HEK293 (cell line): ENCODE results near the gene ARHGEF39.

Experiments used
- CTCF ChIA-PET: fragments of 350-600 bp; formaldehyde crosslinking; extraction: SDS; loops from one replicate; lab custom pipeline; 2021; ENCODE audit warnings: antibody characterized with exemption; lab: Yijun Ruan, JAX
- POLR2A ChIA-PET: fragments of 300-600 bp; formaldehyde crosslinking; extraction: SDS; loops from one replicate; lab custom pipeline; 2020; ENCODE audit warnings: antibody characterized with exemption, inconsistent platforms; lab: Yijun Ruan, JAX
- H3K27ac ChIP-seq: fragments of 200-500 bp; sonication (Bioruptor generic); 2 replicates; pipeline ENCODE4 v1.5.1; 2014; ENCODE audit warnings: low read depth, low read length, control low read depth, inconsistent platforms; ENCODE audit errors: extremely low read depth
- H3K36me3 ChIP-seq, 2 experiments: fragments of 200-500 bp in 1 of 2; sonication (Bioruptor generic) in 1 of 2; 1 replicate in 1 of 2; 2 replicates in 1 of 2; pipeline ENCODE4 v1.5.1; 2014 to 2017; ENCODE audit warnings: inconsistent platforms in 2 of 2, low read length in 2 of 2; ENCODE audit not compliant: control insufficient read depth in 2 of 2, insufficient read depth in 1 of 2
- H3K4me1 ChIP-seq: fragments of 200-500 bp; sonication (Bioruptor generic); 2 replicates; pipeline ENCODE4 v1.5.1; 2014; ENCODE audit warnings: mild to moderate bottlenecking, low read length, inconsistent platforms; ENCODE audit not compliant: control insufficient read depth, insufficient read depth
- H3K4me3 ChIP-seq: 2 replicates; pipeline ENCODE4 v1.5.1; 2011; ENCODE audit warnings: low read depth, mild to moderate bottlenecking, control low read depth, low read length, moderate library complexity
- H3K9me3 ChIP-seq: fragments of 200-500 bp; sonication (Bioruptor generic); 2 replicates; pipeline ENCODE4 v1.5.1; 2014; ENCODE audit warnings: low read depth, low read length, inconsistent platforms; ENCODE audit not compliant: control insufficient read depth, insufficient read depth
- BCL11B ChIP-seq: fragments of 450-650 bp; formaldehyde crosslinking; IDR thresholded peaks from 2 replicates; pipeline ENCODE4 v1.5.1; 2016; ENCODE audit warnings: low read depth, missing biosample characterization, missing genetic modification characterization
- GLIS1 ChIP-seq: fragments of 450-650 bp; formaldehyde crosslinking; IDR thresholded peaks from 2 replicates; pipeline ENCODE4 v1.5.1; 2016; ENCODE audit warnings: missing biosample characterization, missing genetic modification characterization
- IKZF3 ChIP-seq: fragments of 450-650 bp; IDR thresholded peaks from 2 replicates; pipeline ENCODE4 v1.5.0; 2018; ENCODE audit warnings: missing biosample characterization, mild to moderate bottlenecking, missing genetic modification characterization, moderate library complexity
- KLF10 ChIP-seq: fragments of 450-650 bp; IDR thresholded peaks from 2 replicates; pipeline ENCODE4 v1.5.1; 2018; ENCODE audit warnings: missing biosample characterization, mild to moderate bottlenecking, missing genetic modification characterization
- PBX3 ChIP-seq: sonication (generic); formaldehyde crosslinking; IDR thresholded peaks from 2 replicates; pipeline ENCODE4 v1.8.1; 2022; ENCODE audit warnings: mild to moderate bottlenecking, moderate library complexity, missing genetic modification reagents
- PRDM4 ChIP-seq: fragments of 450-650 bp; formaldehyde crosslinking; IDR thresholded peaks from 2 replicates; pipeline ENCODE4 v1.5.1; 2017; ENCODE audit warnings: missing biosample characterization, missing genetic modification characterization
- PRDM6 ChIP-seq: fragments of 450-650 bp; formaldehyde crosslinking; IDR thresholded peaks from 2 replicates; pipeline ENCODE4 v1.5.1; 2017; ENCODE audit warnings: missing biosample characterization, missing genetic modification characterization
- RBAK ChIP-seq: fragments of 450-650 bp; formaldehyde crosslinking; IDR thresholded peaks from 2 replicates; pipeline ENCODE4 v1.5.1; 2016; ENCODE audit warnings: missing biosample characterization, missing genetic modification characterization
- SP3 ChIP-seq: fragments of 450-650 bp; formaldehyde crosslinking; IDR thresholded peaks from 2 replicates; pipeline ENCODE4 v1.5.1; 2016; ENCODE audit warnings: missing biosample characterization, missing genetic modification characterization
- SP7 ChIP-seq: fragments of 450-650 bp; formaldehyde crosslinking; IDR thresholded peaks from 2 replicates; pipeline ENCODE4 v1.5.1; 2016; ENCODE audit warnings: missing biosample characterization, missing genetic modification characterization
- ZEB2 ChIP-seq: fragments of 450-650 bp; formaldehyde crosslinking; IDR thresholded peaks from 2 replicates; pipeline ENCODE4 v1.5.1; 2016; ENCODE audit warnings: missing biosample characterization, missing genetic modification characterization
- ZNF133 ChIP-seq: fragments of 450-650 bp; formaldehyde crosslinking; IDR thresholded peaks from 2 replicates; pipeline ENCODE4 v1.5.1; 2016; ENCODE audit warnings: missing biosample characterization, missing genetic modification characterization
- ZNF248 ChIP-seq: fragments of 450-650 bp; formaldehyde crosslinking; IDR thresholded peaks from 2 replicates; pipeline ENCODE4 v1.5.1; 2017; ENCODE audit warnings: missing biosample characterization, missing genetic modification characterization
- ZNF311 ChIP-seq: fragments of 450-650 bp; formaldehyde crosslinking; IDR thresholded peaks from 2 replicates; pipeline ENCODE4 v1.5.1; 2017; ENCODE audit warnings: missing biosample characterization, missing genetic modification characterization, borderline replicate concordance
- ZNF449 ChIP-seq: fragments of 450-650 bp; formaldehyde crosslinking; IDR thresholded peaks from 2 replicates; pipeline ENCODE4 v1.5.1; 2017; ENCODE audit warnings: missing biosample characterization, mild to moderate bottlenecking, missing genetic modification characterization, moderate library complexity
- ZNF488 ChIP-seq: fragments of 450-650 bp; formaldehyde crosslinking; IDR thresholded peaks from 2 replicates; pipeline ENCODE4 v1.5.1; 2016; ENCODE audit warnings: missing biosample characterization, missing genetic modification characterization
- ZNF530 ChIP-seq: fragments of 450-650 bp; formaldehyde crosslinking; IDR thresholded peaks from 2 replicates; pipeline ENCODE4 v1.5.1; 2016; ENCODE audit warnings: low read depth, missing biosample characterization, missing genetic modification characterization
- ZNF561 ChIP-seq: fragments of 450-650 bp; IDR thresholded peaks from 2 replicates; pipeline ENCODE4 v1.5.1; 2018; ENCODE audit warnings: missing biosample characterization, missing genetic modification characterization, borderline replicate concordance
- ZNF596 ChIP-seq: fragments of 450-650 bp; IDR thresholded peaks from 2 replicates; pipeline ENCODE4 v1.5.0; 2018; ENCODE audit warnings: missing biosample characterization, mild to moderate bottlenecking, missing genetic modification characterization, moderate library complexity
- ZNF658 ChIP-seq: fragments of 450-650 bp; formaldehyde crosslinking; IDR thresholded peaks from 2 replicates; pipeline ENCODE4; 2016; ENCODE audit warnings: missing biosample characterization, missing genetic modification characterization
- ZNF768 ChIP-seq: fragments of 450-650 bp; formaldehyde crosslinking; IDR thresholded peaks from 2 replicates; pipeline ENCODE4 v1.5.1; 2018; ENCODE audit warnings: missing biosample characterization, mild to moderate bottlenecking, missing genetic modification characterization
- ZNF777 ChIP-seq: fragments of 450-650 bp; formaldehyde crosslinking; IDR thresholded peaks from 2 replicates; pipeline ENCODE4 v1.5.1; 2017; ENCODE audit warnings: missing biosample characterization, missing genetic modification characterization, borderline replicate concordance
- ZSCAN23 ChIP-seq: fragments of 450-650 bp; formaldehyde crosslinking; IDR thresholded peaks from 2 replicates; pipeline ENCODE4 v1.5.1; 2016; ENCODE audit warnings: missing biosample characterization, missing genetic modification characterization
- TF ChIP-seq, protein P1 (sequence below): fragments of 450-650 bp; formaldehyde crosslinking; IDR thresholded peaks from 2 replicates; pipeline ENCODE4 v1.5.1; 2017; ENCODE audit warnings: missing biosample characterization, missing genetic modification characterization
- TF ChIP-seq, protein P2 (sequence below): fragments of 450-650 bp; formaldehyde crosslinking; IDR thresholded peaks from 2 replicates; pipeline ENCODE4 v1.5.1; 2016; ENCODE audit warnings: missing biosample characterization, missing genetic modification characterization

Gene ARHGEF39

DNA sequence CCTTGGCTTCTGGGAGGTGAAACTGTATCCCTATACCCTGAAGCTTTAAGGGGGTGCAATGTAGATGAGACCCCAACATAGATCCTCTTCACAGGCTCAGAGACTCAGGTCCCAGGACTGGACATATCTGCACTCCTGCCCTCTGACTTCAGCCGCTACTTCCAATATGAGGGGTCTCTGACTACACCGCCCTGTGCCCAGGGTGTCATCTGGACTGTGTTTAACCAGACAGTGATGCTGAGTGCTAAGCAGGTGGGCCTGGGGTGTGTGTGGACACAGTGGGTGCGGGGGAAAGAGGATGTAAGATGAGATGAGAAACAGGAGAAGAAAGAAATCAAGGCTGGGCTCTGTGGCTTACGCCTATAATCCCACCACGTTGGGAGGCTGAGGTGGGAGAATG lies 14.1 kb upstream of the ARHGEF39 start:
- TF ChIP-seq ZNF658 (tag by site-specific recombination) (no peak), ZNF777 (tag by site-specific recombination) (no peak), ZNF768 (tag by site-specific recombination) (no peak), KLF10 (tag by site-specific recombination) (no peak), GLIS1 (tag by site-specific recombination) (no peak), BCL11B (no peak), ZSCAN23 (no peak), ZNF311 (tag by site-specific recombination) (no peak), SP3 (tag by site-specific recombination) (no peak), PBX3 (CRISPR knock-in tag) (no peak)
- TF ChIP-seq, protein P1, sequence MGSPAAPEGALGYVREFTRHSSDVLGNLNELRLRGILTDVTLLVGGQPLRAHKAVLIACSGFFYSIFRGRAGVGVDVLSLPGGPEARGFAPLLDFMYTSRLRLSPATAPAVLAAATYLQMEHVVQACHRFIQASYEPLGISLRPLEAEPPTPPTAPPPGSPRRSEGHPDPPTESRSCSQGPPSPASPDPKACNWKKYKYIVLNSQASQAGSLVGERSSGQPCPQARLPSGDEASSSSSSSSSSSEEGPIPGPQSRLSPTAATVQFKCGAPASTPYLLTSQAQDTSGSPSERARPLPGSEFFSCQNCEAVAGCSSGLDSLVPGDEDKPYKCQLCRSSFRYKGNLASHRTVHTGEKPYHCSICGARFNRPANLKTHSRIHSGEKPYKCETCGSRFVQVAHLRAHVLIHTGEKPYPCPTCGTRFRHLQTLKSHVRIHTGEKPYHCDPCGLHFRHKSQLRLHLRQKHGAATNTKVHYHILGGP (tag by site-specific recombination), result no peak
- Histone ChIP-seq H3K27ac (no peak overlapping the region), H3K4me1 (no peaks in the 10 kb centered on the region), H3K36me3 (peaks cover 0 to 17% of the 10 kb centered on the region in 2 experiments; a peak in 1 of 3 replicates), H3K9me3 (no peaks in the 10 kb centered on the region), H3K4me3 (no peak overlapping the region)
- ChIA-PET CTCF (interaction anchor here (0.6 to 1.6 kb wide), 2 partner anchors 12 to 17 kb away, joined by 3 to 14 read pairs; no protein-coding TSS in a partner anchor), POLR2A (no interaction called here)

GRCh38 chr9:35675732-35676392 lies 10.9 kb upstream of the ARHGEF39 start:
- no peaks in the 10 kb centered on the region for H3K4me1 ChIP-seq
- no peaks in the 10 kb centered on the region for H3K36me3 ChIP-seq
- no peak overlapping the region for H3K4me3 ChIP-seq
- ChIA-PET CTCF (no interaction called here), POLR2A (interaction anchor here (0.8 kb wide), 1 partner anchor 15 kb away, joined by 3 read pairs; no protein-coding TSS in a partner anchor)
- H3K27ac ChIP-seq, result no peak overlapping the region
- no peaks in the 10 kb centered on the region for H3K9me3 ChIP-seq
- no peak for TF ChIP-seq SP7 (tag by site-specific recombination)
- no peak for TF ChIP-seq ZNF248 (tag by site-specific recombination)
- no peak for TF ChIP-seq PRDM6 (tag by site-specific recombination)
- no peak for TF ChIP-seq RBAK
- TF ChIP-seq PRDM4 (tag by site-specific recombination), result no peak
- no peak for TF ChIP-seq ZNF530 (tag by site-specific recombination)
- no peak for TF ChIP-seq ZNF596 (tag by site-specific recombination)
- no peak for TF ChIP-seq ZEB2 (tag by site-specific recombination)
- TF ChIP-seq ZNF133 (tag by site-specific recombination), result no peak
- TF ChIP-seq, protein P2, sequence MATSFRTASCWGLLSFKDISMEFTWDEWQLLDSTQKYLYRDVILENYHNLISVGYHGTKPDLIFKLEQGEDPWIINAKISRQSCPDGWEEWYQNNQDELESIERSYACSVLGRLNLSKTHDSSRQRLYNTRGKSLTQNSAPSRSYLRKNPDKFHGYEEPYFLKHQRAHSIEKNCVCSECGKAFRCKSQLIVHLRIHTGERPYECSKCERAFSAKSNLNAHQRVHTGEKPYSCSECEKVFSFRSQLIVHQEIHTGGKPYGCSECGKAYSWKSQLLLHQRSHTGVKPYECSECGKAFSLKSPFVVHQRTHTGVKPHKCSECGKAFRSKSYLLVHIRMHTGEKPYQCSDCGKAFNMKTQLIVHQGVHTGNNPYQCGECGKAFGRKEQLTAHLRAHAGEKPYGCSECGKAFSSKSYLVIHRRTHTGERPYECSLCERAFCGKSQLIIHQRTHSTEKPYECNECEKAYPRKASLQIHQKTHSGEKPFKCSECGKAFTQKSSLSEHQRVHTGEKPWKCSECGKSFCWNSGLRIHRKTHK, result no peak
- TF ChIP-seq ZNF561, result no peak
- TF ChIP-seq IKZF3 (tag by site-specific recombination), result no peak
- TF ChIP-seq ZNF488 (tag by site-specific recombination), result no peak
- no peak for TF ChIP-seq ZNF449 (tag by site-specific recombination)
